Embryonic facial prominence (tissue), 1 donor: Measurements from ENCODE around the gene P3R3URF.

Experiments
- DNase-seq: peaks from one replicate; pipeline ENCODE4 v3.0.0-alpha.2; 2016; ENCODE audit errors: extremely low spot score

P3R3URF gene

DNA sequence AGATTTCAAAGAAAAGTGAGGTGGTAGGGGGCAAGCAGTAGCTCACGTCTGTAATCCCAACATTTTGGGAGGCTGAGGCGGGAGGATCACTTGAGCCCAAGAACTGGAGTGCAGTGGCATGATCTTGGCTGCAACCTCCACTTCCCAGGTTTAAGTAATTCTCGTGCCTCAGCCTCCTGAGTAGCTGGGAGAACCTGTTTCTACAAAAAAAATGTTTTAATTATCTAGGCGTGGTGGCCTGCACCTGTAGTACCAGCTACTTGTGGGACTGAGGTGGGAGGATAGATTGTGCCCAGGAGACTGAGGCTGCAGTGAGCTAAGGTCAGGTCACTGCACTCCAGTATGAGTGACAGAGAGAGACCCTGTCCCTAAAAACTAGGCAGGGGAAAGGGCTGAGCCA lies 4.0 kb downstream of the P3R3URF start:
- DNase-seq = no peak

DNA sequence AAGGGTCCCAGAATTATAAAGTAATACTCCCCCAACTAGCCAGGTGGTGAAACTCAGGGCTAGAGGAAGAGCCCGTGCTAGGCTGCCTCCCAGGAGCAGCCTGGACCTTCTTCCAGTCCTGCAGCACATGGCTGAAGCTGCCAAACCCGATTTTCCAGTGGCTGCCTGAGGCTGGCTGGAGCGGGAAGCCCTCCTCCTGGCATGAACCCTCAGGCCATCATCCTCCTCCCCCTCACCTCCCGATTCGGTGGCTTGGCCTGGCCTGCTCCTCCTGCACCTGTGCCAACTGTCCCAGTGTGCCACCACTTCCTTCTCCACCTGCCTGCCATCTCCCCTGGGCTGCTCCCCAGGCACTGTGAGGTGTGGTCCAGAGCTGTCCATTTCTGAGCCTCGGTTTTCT lies 4.4 kb downstream of the P3R3URF start:
- DNase-seq = no peak

DNA sequence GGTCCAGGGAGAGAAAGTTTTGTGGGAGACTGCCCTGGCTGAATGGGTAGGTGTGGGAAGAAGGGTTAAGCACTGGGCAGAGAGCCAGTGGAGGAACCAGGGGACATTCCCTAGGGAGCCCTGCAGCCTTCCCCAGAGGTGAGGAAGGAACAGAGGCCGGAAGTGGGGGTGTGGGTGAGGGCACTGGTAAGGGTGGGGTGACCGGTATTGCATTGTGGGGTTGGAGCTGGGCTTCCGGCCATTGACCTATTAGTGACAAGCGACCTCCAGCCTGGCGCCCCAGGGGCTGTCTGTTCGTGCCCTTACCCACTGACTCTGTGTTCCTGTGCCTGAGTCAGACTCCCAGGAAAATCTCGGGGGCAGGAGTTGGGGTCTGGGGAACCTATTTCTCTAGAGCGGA lies 4.9 kb downstream of the P3R3URF start:
- DNase-seq = no peak

DNA sequence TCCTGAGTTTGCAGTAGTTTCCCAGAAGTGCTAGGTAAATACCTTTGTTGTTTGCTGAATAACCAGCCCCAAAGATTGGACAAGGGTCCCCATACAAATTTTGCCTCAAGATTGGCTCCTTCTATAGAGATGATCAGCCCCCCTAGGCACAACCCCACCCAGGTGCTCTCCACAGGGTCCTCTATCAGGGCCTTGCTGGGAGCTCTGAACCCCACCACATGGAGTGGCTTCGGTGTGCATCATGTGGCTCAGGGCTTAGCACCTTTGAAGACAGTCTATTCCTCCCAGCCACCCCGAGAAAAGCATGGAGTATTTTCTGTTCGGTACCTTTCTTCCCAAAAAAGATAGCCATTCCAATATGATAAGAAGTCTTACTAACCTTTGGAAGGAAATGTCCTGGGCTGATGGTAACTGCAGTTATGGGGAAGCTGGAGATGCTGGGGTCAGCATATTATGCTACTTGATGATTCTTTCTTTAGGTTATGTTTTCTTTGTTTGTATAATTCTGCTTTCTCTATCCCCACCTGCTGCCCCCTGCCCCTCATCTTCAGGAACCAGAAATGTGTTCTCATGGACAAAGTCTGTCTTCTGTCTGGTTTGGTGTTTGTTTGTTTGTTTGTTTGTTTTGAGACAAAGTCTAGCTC lies 6.4 kb downstream of the P3R3URF start:
- DNase-seq = no peak

DNA sequence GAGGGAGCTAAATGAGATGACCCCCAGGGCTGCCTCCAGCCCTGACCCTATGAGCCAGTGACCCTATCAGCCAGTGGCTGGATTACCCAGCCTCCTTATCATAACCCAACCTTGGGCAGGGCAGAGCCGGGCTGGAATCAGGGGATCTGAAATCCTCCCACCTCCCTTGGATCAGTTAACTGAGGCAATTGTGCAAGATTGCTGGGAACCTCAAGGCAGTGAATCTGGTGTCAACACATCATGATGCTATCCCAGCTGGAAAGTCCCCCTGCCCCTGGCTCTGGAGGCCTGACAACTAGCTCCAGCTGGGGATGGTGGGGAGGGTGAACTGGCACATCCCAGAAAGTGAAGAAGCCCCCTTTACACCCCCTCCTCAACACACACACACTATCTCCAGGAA lies 7.8 kb downstream of the P3R3URF start:
- no peak for DNase-seq

DNA sequence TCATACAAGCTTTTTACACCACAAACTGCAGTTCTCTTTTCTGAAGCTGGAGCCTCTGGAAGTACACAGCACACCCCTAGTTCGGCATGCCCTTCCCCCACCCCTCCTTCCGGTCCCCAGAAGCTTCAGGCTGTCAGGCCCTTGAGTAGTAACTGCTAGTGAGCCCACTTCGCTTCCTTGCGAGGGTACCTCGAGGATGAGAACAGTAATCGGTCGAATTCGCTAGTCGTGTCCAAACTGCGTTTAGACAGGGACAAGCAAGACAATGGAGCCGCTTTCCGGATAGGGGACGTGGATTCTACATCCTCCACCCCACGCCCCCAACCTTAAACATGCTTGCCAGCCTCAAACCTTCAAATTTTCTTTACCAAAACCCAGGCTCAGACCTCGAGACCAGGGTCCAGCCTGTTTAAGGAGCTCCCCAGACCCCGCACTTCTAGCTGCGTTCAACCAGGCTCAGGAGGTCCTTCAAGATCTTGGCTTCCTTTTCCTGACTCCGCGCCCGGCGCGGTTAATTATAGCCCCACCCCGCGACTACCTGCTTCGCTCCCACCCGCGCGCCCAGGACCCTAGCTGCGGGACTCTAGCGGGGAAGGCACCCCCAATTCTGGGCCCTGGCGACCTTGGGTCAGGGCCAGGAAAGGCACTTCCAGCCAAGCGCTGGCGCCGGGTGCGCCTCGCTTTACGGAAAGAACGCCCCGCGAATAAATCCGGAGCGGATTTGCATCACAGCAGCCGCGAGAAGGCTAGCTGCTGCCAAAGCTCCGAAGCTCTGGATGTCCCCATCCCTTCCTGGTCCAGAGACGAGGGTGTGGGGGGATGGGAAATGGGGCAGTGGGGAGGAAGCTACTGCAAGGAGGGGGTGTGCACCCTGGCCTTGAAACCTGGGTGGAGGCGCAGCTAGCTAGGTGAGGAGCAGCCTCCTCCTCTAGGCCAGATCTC lies 9.5 kb downstream of the P3R3URF start:
- DNase-seq = no peak

DNA sequence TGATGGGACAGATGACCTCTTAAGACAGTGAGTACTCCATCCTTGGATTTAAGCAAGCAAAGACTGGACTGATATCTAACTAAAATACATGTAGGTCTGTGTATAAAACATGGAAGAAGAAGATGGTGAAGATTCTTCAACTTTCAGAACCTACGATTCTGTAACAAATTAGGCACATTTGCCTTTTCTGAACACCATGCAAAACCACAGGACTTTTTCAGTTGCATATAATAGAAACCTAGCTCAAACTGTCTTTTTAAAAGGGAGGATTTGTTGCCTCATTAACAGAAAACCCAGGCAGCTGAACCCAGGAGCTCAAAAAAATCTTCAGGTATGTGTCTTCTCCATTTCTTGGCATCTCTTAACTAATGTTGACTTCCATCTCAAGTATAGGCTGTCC lies 16.1 kb downstream of the P3R3URF start:
- no peak for DNase-seq

DNA sequence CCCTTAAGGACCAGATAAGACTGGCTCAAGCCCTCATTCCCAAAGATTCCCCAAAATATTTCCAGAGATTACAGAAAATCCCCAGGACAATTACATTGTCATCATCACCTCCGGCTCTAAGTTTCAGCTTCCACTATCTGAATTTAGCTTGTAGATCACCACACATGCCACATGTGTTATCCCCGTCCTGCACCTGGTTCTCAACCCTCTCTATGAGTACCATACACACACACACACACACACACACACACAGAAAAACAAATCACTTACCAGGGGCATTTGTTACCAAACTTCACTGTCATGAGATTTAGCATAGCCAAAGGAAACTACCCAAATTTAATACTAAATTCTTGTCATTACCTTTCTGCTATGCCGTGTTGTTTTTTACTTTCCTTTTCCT lies 16.8 kb downstream of the P3R3URF start:
- DNase-seq = no peak

DNA sequence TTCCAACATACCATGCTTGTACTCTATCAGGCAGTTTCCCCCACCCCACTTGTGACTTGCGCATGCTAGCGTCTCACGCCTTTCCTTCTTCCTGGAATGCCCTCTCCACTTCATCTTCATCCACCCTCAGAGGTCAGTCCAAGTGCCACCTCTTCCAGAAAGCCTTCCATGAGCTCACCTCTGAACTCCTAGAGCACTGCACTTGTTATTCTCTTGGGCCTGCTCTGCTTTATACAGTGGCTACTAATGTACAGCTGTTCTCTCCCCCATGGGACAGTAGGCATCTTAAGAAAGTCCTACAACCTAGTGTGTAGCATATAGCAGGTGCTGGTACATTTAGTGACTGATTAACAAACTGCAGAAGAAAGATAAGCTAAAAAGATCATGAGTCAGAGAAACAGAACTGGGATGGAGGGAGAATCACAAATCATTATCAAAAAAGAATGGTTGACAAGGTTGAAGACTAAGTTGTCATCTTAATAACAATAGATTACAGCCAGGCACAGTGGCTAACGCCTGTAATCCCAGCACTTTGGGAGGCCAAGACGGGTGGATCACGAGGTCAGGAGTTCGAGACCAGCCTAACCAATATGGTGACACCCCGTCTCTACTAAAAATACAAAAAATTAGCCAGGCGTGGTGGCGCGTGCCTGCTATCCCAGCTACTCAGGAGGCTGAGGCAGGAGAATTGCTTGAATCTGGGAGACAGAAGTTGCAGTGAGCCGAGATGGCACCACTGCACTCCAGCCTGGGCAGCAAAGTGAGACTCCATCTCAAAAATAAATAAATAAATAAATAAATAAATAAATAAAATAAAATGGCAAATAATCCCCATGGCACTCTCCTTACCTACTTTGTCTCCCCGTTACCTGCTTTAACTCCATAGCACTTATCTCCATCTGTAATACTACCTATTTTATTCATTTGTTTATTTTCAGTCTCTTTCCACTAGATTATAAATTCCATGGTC lies 17.7 kb downstream of the P3R3URF start:
- DNase-seq = no peak

DNA sequence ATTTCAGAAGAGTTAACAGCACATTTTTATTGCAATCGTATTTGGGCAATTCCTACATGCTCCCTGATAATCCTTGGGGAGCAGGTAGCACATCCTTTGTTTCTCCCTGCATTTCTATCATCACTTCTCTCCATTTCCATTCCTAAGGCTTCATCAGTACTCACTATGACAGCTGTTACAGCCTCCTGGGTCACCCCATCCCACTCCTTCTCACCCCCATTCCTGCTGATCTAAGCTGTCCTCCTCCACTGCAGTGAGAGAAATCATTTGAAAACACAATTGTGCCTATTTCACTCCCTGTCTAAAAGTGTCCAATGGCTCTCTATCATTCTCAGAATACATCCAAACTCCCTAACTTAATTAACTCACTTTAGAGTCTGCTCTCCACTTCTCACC lies 18.4 kb downstream of the P3R3URF start:
- no peak for DNase-seq

DNA sequence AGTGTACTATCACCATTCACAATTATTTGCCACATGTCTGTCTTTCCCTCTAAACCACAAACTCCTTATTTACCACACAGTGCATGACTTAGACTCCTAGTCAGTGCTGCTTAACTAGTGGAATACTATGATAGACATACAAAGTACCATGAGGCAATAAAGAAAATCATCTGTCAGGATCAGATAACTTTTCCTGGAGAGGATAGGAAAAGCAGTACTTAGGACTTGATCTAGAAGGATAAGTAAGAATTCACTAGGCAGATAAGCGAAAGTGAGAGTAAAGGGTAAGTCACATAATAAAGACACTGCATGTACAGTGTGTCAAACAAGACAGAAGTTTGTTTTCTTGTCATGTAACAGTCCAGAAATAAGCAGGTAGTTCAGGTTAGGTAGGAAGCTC lies 22.6 kb downstream of the P3R3URF start:
- DNase-seq = no peak

DNA sequence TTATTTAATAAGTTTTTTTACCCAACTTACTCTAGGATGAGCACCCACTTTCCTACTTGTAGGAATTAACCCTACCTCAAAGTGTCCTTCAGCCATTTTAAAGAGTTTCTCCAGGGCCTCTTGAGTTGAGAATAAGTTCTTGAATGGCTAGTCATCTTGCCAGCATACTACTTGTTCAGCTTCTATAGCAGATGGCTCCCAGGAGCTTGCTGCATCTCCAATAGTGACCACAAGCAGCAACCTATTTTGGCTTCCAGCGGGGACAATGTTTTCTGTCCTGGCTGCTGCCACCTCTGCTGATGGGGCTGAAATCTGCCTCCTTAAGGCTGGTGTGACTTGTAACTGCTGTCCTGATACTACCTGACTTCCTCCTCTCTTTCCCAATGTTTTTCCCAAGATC lies 23.1 kb downstream of the P3R3URF start:
- DNase-seq = no peak

DNA sequence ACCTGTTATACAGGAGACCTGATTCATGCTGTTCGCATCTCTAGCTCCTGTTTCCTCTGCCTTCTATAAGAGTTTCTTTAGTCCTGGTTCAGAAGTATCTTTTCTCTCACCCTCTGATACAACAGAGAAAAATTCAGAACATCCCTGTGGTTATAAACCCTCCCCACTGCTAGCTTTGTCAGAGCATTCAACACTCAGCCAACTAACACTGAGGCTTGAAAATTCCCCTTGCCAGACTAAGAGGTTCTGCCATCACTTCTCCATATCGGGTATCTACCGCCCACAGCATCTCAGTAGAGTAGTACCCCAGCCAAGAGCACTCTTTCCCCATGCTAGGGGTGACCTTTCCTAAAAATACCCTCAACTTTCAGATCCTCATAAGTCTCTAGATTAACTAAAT lies 24.3 kb downstream of the P3R3URF start:
- no peak for DNase-seq

DNA sequence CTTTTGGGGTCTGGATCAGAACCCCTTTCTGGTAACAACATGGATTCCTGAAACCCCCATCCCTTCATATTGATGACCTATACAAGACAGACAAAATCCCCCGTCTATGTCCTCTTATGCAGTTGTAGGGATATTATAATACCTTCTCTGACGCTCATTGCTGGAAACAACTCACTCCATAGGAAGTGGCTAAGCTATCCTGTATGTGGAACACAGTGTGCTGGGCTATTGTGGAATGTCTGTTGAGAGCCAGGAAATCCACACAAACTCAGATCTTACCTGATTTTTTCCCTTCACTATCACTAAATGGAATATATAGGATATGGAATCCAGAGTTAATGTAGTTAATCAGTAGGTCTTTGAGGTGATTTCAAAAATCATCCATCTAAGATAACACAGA lies 26.2 kb downstream of the P3R3URF start:
- DNase-seq = no peak

DNA sequence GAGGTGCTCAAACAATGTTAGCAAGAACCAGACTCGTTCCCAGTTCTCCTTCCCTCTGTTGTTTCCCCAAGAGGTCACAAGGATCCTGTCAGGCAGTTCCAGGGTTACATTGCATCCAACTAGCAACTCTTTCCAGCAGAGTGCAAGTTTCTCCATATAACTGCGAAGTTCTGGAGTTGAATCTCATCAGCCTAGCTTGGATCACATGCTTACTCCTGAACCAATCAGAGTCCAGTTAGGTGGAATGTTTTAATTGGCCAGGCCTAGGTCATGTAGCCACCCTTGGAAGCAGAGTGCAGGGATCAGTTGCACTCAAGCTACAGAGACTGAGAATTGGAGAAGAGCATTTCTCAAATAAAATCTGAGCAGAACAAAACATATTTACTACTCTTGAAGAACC lies 28.0 kb downstream of the P3R3URF start:
- no peak for DNase-seq

DNA sequence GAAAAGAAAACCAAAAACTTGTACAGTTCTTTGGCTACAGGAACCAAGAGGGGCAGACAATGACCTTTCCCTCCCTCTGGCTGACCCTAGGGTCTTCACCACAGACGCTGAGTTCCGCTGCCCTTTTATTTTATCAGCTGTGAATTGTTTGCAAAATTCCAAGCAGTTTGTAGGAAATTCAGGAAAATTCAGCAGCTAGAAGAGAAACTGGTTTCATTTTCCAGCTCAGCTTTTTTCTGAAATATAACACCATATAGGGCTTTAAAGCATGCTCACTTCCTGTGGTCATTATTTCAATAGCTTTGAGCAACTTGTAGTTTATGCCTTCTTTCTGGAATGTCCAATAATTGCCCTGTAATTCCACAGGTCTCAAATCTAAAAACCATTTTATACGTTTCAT lies 38.4 kb downstream of the P3R3URF start:
- no peak for DNase-seq

DNA sequence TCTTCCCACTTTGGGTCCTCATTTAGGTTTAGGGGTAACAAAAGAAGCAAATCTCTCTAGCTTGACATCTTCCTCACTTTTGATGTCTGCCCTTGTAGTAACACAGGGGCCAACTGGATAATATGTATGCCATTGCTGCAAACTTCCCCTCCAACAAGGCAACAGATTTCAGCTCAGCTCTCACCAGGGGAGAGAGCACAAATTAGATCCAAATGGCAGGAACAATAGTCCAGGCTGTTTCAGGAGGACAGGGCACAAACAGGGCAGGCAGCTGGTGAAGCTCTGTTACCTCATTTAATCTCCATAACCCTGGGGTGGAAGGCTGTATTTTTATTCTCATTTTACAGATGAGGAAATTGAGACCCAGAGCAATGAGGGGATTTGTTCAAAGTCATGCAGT lies 39.6 kb downstream of the P3R3URF start:
- DNase-seq = no peak

DNA sequence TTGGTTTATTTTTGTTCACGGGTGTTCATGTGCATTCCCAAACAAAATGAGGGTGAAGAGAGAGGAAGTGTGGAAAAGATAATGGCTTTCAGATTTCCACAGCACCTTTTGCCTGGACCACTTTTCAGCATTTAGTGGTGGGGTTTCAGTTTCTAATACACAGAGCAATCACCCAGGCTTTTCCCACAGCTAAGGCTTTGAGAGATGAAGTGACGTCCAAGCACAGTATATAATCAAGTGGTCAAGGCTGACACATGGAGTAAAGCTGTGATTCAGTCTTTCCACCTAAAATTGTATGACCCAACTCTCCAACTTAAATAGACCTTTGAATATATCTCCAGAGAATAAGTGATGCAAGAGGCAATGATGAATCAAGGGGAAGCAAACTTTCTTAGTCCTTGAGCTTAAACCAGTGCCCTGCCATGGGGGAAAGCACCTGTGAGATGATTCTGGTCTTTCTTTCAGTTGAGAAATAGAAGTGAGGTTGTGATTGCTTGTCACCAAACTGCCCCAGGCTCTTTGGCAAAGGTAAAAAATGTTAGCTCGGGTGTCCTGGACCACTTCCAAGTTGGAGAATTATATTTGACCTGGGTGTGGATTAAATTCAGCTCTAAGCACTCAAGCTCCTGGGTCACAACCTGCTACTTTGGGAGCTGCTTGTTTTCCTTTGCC lies 41.5 kb downstream of the P3R3URF start:
- DNase-seq = no peak

DNA sequence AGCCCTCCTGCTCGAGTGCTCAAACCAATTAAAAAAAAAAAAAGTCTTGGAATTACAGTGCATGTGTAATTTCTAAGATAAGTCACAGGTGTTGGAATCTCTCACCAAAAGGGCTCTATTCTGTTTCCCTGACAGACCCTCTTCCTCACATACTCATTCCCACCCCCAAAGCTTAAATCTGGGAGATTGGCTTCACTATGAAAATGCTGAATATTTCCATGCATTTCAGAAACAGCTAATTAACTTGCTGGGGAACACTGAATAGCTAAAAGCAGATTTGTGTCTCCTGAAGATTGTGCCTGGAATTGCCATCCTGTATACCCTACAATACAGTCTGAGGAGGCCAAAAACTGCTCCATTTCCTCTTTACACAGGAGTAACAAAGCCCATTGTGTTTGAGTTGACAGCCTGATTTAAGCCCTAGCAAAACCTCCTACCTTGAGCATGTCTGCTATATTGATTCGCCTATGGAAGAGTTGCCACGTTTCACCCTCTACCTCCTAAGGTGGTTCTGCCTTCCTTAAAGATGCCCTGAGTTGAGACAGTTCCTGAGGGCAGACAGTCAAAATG lies 42.4 kb downstream of the P3R3URF start:
- DNase-seq = no peak

DNA sequence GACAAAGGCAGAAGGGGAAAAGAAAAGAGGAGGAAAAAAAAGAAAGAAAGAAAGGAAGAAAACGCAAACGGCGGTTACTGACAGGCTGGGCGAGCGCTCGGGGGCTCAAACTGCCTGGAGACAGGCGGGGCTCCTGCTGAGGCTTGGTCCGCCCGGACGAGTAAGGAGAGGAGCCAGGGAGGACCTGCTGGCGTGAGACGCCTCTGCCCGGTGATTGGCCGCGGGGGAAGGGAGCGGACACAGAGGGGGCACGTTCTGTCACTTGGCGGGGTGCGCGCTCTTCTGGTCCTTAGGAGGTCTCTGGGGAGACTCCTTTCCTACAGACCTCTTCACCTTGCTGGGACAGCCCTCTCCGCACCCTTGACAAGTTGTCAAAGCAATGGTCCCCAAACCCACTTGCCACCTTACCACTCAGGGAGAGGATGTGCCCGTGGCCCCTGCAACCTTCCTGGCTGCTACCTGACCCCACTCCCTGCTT lies 43.1 kb downstream of the P3R3URF start:
- DNase-seq = no peak

DNA sequence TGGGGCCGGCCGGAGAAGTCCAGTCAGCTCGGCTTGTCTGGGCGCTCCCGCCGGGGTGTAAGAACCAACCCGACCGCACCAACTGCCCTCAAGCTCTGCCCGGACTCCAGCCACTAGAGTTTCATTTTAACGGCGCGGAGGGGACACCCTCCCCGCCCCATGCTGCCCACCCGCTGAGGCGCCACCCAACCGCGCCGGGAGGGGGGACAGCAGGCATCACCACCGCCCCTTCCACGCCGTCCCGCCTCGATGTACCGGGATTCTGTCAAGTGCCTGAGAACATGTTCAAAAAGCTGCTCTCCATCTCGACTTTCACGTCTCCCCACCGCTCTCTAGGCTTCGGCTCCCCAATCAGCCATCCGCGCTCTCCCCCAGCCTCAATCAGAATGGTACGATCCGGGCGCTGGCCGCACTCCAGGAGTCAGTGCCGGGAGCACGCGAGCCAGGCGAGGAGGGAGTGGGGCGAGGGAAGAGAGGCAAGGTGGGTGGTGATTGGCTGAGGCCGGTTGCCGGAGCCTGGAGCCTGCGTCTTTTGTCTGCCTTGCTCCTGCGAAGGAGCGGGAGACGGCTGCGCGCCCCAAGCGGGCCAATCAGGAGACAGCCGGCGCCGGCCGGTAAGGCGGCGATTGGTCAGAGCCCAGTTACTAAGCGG lies 43.6 kb downstream of the P3R3URF start, which contains the start of gene PIK3R3:
PIK3R3 (minus strand) TSS at position 101 of the 652 bp plus-strand sequence. CDS start 677 bp downstream, outside the sequence.
- DNase-seq = peak; percentile 99
